Stimulated activated CD8-positive, alpha-beta memory T cell treated with anti-CD3 and anti-CD28 coated beads, Interleukin-7, amount 100 ng/mL, for 4 hours (primary cell): ENCODE measurements around the gene OR2T6.
"Not testable (repeated sequence)": the region's sequence is repeated elsewhere in the genome, so short reads cannot be mapped to it uniquely, and the experiment has no call there.

Experiments
- DNase-seq, 2 donors: peaks; one replicate each; pipeline ENCODE4 v3.0.0-alpha.2; 2020; ENCODE audit warnings: low read depth in 2 of 2

The OR2T6 gene

GRCh38 chr1:248433811-248434415 is 58.4 kb downstream of the OR2T6 start:
- not testable (repeated sequence) for DNase-seq

- not testable (repeated sequence) for DNase-seq
These were observed 59.4 kb downstream of the OR2T6 start for GRCh38 chr1:248434913-248435312.

GRCh38 chr1:248436303-248436702 is 60.8 kb downstream of the OR2T6 start:
- not testable (repeated sequence) for DNase-seq

- DNase-seq = not testable (repeated sequence)
These were observed 63.1 kb downstream of the OR2T6 start for GRCh38 chr1:248438668-248439067.

GRCh38 chr1:248439283-248439682 is 63.7 kb downstream of the OR2T6 start:
- not testable (repeated sequence) for DNase-seq
